WI38 (cell line): ENCODE measurements around the gene AP5M1.

Experiments used
- H3K4me3 ChIP-seq: 2 replicates; pipeline ENCODE4 v1.5.1; 2011; ENCODE audit warnings: low read depth, mild to moderate bottlenecking, control low read depth, low read length
- TF ChIP-seq, protein P1 (sequence below): IDR thresholded peaks from 2 replicates; pipeline ENCODE4 v1.5.1; 2012; ENCODE audit warnings: low read depth, mild to moderate bottlenecking, control low read depth, low read length

The AP5M1 gene

DNA sequence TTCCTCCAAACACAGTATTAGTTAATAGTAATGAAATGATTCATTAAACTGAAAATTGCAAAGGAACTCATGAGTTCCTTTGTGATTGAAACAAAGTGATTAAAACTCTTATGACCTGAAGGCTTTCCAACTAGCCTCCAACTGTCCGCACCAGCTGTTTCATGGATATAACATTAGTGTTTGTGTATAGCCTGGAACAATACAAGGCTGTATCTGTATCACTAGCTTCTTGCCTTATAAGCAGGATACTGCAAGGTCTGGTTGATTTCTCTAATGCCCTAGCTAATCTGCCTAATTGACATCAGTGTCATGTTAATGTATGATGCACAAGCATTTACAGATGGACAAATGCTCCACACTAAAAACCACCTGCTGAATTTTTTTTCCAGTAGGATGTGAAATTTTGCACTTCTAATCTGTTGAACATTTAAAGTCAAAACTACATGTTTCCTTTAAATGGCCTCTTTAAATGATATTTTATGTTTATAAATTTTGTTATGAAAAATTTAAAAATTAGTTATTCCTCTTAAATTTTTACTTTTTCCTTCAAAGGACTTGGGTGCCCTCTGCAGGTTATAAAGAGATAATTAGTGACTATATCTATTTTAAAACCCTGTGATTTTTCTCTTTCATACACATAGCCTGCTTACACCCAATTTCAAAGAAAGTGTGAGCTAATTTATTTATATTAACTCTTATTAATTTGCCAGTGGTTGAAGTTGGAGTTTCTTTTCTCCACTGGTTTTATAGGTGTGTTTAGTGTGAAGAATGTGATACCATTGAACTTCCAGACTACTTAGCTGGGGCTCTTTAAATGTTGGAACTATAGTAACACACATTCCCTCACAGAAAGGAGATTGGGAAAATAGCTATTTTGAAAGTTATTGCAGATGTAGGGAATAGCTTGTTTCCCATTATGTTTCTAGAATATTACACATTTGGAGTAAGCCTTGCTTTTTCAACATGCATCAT, 25.4 kb downstream of the AP5M1 start:
- TF ChIP-seq, protein P1, sequence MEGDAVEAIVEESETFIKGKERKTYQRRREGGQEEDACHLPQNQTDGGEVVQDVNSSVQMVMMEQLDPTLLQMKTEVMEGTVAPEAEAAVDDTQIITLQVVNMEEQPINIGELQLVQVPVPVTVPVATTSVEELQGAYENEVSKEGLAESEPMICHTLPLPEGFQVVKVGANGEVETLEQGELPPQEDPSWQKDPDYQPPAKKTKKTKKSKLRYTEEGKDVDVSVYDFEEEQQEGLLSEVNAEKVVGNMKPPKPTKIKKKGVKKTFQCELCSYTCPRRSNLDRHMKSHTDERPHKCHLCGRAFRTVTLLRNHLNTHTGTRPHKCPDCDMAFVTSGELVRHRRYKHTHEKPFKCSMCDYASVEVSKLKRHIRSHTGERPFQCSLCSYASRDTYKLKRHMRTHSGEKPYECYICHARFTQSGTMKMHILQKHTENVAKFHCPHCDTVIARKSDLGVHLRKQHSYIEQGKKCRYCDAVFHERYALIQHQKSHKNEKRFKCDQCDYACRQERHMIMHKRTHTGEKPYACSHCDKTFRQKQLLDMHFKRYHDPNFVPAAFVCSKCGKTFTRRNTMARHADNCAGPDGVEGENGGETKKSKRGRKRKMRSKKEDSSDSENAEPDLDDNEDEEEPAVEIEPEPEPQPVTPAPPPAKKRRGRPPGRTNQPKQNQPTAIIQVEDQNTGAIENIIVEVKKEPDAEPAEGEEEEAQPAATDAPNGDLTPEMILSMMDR: no peak
- H3K4me3 ChIP-seq: no peak overlapping the region

DNA sequence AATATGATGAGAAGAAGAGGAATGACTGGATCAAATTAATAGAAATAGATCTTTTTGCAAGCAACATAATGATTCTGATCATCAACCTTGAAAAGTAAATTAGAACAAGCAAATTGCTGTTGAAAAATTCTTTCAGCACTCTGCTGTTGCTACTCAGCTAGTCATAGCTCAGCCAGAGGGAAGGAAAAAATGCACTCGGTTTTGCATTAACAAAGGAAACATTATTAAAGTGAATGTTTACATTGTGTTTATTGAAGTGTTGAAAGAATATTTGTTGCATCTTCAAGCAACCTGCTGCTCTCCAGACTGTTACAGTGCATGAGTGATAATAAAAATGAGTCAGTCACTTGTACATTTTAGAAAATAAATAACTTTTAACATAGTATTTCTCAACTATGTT, 26.5 kb downstream of the AP5M1 start:
- H3K4me3 ChIP-seq: no peak overlapping the region
- TF ChIP-seq, protein P1: no peak

DNA sequence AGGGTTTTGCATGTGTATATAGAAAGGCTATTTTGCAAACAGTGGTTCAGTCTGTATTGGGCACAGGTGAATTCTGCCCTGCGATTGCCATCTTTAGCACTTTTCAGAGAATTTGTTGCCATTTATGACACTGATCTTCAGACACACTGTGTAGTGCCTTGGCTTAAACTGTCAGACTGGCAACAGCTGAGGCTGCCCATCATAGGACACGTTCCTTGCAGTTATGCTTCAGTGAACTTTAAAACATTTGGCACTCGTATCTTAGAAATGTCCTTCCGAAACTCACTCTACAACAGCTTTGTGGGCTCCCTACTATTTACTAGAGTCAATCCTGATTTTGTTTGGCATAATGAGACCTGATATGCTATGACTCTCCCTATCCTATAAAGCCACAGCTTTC, 29.1 kb downstream of the AP5M1 start:
- no peak overlapping the region for H3K4me3 ChIP-seq
- TF ChIP-seq, protein P1: no peak

DNA sequence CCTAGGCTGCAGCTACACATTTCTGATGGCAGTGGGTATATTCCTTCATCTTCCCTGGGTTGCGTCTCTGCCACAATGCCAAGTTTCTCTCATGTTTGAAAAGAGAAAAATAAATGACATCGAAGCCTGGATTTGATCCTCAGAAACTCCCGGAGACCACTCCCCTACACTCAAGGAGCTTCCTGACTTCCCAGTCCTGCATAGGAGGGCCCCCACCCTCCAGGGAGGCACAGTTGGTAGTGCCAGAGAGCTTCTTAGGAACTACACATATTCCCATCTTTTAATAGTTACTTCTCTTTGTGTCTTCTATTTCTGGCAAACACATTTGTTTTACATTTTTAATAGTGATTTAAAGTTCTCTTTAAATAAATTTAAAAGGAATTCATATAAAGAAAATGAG, 30.7 kb downstream of the AP5M1 start:
- TF ChIP-seq, protein P1: no peak
- no peak overlapping the region for H3K4me3 ChIP-seq

DNA sequence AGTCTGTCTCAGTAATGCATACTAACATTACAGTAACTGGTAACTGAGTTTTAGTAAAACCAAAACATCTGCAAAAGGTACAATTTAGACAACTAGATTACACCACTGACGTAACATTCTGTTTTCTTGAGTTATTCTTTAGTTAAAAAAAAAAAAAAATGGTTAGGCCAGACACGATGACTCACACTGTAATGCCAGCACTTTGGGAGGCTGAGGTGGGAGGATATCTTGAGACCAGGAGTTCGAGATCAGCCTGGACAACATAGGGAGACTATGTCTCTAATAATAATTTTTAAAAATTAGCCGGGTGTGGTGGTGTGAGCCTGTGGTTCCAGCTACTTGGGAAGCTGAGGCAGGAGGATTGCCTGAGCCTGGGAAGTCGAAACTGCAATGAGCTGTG, 34.1 kb downstream of the AP5M1 start:
- no peak overlapping the region for H3K4me3 ChIP-seq
- TF ChIP-seq, protein P1: no peak

DNA sequence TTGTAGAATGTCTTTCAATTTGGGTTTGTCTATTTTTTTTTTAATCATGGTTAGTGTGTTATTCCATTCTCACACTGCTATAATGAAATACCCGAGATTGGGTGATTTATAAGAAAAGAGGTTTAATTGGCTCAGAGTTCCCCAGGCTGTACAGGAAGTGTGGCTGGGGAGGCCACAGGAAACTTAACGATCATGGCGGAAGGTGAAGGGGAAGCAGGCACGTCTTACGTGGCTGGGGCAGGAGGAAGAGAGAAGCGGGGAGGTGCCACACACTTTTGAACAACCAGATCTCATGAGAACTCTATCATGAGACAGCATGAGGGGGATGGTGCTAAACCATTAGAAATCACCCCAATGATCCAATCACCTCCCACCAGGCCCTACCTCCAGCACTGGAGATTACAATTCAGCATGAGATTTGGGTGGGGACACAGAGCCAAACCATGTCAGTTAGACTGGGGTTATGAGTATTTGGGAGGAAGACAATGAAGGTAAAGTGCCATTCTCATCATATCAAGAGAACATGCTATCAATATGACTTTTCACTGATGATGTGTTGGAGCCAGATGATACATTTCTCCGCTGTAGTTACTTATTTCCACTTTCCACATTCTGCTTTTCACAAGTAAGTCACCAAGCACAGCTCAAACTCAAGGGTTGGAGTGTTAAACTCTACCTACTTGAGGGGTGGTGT, 45.8 kb downstream of the AP5M1 start:
- no peak overlapping the region for H3K4me3 ChIP-seq
- TF ChIP-seq, protein P1: no peak
